OCI-LY3 (cell line): ENCODE results near the gene PPP1R14D.

Source experiments
- EZH2phosphoT487 ChIP-seq: fragments of 200-600 bp; shearing (Covaris generic); IDR thresholded peaks from 2 replicates; pipeline ENCODE4 v1.6.1; 2018; ENCODE audit warnings: antibody characterized with exemption, mixed run types, low read depth
- TF ChIP-seq, protein P1 (sequence below): fragments of 200-600, 300-600 bp; sonication (generic); IDR thresholded peaks from 2 replicates; pipeline ENCODE4 v1.5.1; 2014; ENCODE audit warnings: antibody characterized with exemption, low read length, low read depth

DNA sequence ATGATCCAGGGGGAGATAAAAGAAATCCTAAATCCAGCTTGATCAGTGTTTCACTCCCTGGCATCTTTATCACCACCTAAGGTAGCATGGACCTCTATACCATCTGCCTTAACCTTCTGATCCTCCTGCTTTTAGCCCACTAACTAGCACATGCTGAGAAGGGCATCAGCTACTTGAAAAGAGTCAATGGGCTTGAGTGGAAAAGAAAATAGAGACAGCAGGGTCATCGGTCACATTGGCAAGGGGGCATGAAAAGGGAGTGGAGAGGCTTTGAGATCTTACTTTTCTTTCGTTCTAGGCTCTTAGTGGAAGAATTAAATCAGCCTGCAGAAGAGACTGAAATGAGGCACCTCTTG, 21.9 kb downstream of the PPP1R14D start:
- TF ChIP-seq, protein P1, sequence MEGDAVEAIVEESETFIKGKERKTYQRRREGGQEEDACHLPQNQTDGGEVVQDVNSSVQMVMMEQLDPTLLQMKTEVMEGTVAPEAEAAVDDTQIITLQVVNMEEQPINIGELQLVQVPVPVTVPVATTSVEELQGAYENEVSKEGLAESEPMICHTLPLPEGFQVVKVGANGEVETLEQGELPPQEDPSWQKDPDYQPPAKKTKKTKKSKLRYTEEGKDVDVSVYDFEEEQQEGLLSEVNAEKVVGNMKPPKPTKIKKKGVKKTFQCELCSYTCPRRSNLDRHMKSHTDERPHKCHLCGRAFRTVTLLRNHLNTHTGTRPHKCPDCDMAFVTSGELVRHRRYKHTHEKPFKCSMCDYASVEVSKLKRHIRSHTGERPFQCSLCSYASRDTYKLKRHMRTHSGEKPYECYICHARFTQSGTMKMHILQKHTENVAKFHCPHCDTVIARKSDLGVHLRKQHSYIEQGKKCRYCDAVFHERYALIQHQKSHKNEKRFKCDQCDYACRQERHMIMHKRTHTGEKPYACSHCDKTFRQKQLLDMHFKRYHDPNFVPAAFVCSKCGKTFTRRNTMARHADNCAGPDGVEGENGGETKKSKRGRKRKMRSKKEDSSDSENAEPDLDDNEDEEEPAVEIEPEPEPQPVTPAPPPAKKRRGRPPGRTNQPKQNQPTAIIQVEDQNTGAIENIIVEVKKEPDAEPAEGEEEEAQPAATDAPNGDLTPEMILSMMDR: no peak
- TF ChIP-seq EZH2phosphoT487: no peak
